Vagina (tissue), 2 donors: ENCODE measurements around the gene EP300. TPM values are rescaled to one million over a fixed set of nuclear protein-coding genes. Genes with fewer than 3 reads are reported as not detected.

Source experiments
- DNase-seq, 2 donors: peaks; one replicate each; pipeline ENCODE4 v3.0.0-alpha.2; 2017; ENCODE audit errors: extremely low spot score in 2 of 2
- H3K27ac ChIP-seq: fragments of 200-600 bp; sonication (generic); one replicate; pipeline ENCODE4 v1.5.1; 2019
- H3K27me3 ChIP-seq: fragments of 200-600 bp; sonication (generic); one replicate; pipeline ENCODE4 v1.5.1; 2019
- H3K36me3 ChIP-seq, 2 donors: fragments of 200-600 bp; sonication (generic); one replicate each; pipeline ENCODE4 v1.5.1; 2017 to 2019
- H3K4me1 ChIP-seq: fragments of 200-600 bp; sonication (generic); one replicate; pipeline ENCODE4 v1.5.1; 2019
- H3K4me3 ChIP-seq, 2 donors: fragments of 200-600 bp; sonication (generic); 1 replicate in 1 of 2; 2 replicates in 1 of 2; pipeline ENCODE4 v1.5.1; 2016 to 2019
- H3K9me3 ChIP-seq: fragments of 200-600 bp; sonication (generic); one replicate; pipeline ENCODE4 v1.5.1; 2019
- CTCF ChIP-seq, 3 experiments: fragments of 450-650 bp in 2 of 3; fragments of 200-600 bp in 1 of 3; sonication (generic) in 1 of 3; IDR thresholded peaks; one replicate each; pipeline ENCODE4 v1.5.1; 2017 to 2019; ENCODE audit warnings: antibody characterized with exemption in 3 of 3, mild to moderate bottlenecking in 2 of 3, moderate library complexity in 2 of 3
- POLR2A ChIP-seq, 2 donors: fragments of 450-650 bp; IDR thresholded peaks; one replicate each; pipeline ENCODE4 v1.6.1; 2017; ENCODE audit warnings: antibody characterized with exemption in 2 of 2, mild to moderate bottlenecking in 2 of 2, moderate library complexity in 2 of 2
- POLR2AphosphoS5 ChIP-seq, 2 donors: sonication (generic); formaldehyde crosslinking; IDR thresholded peaks; one replicate each; pipeline ENCODE4 v1.9.0; 2017; ENCODE audit warnings: antibody characterized with exemption in 2 of 2, mild to moderate bottlenecking in 2 of 2, low read depth in 1 of 2; ENCODE audit not compliant: insufficient read depth in 1 of 2
- intact Hi-C: fragments of 100-400 bp; cut with DNase I; formaldehyde crosslinking; loops from one replicate; pipeline ENCODE4 v1.15.1; 2023
- total RNA-seq: library from RNA; depleted of rRNA; stranded (reverse); fragments of >200 nt; gene quantifications from one replicate; pipeline ENCODE4 v1.2.3, GENCODE V29; 2016

The EP300 gene
- total RNA-seq, 1 donor from 2014 or later: 99.9 TPM

- Histone ChIP-seq H3K27me3 (no peaks in the 10 kb centered on the region), H3K36me3 (peaks cover 4 to 31% of the 10 kb centered on the region in 2 donors), H3K9me3 (no peaks in the 10 kb centered on the region), H3K4me1 (peaks cover 7% of the 10 kb centered on the region), H3K27ac (no peak overlapping the region), H3K4me3 (no peak overlapping the region)
- TF ChIP-seq POLR2A (IDR thresholded peaks at IDR 0.05): no peak
- TF ChIP-seq POLR2AphosphoS5 (IDR thresholded peaks at IDR 0.05; ENCODE audit: insufficient read depth in 1 of 2, low read depth in 1 of 2): no peak
- TF ChIP-seq CTCF (IDR thresholded peaks at IDR 0.05): no peak
- no peak for DNase-seq
- intact Hi-C loops: no loop called here
These were observed 88.5 kb downstream of the EP300 start for GRCh38 chr22:41180926-41181325.

GRCh38 chr22:41181349-41182241, 89.2 kb downstream of the EP300 start:
- peaks cover 7% of the 10 kb centered on the region for H3K4me1 ChIP-seq
- no peak overlapping the region for H3K4me3 ChIP-seq
- peaks cover 4 to 24% of the 10 kb centered on the region in 2 donors for H3K36me3 ChIP-seq
- no peaks in the 10 kb centered on the region for H3K27me3 ChIP-seq
- H3K9me3 ChIP-seq: no peaks in the 10 kb centered on the region
- no peak overlapping the region for H3K27ac ChIP-seq
- intact Hi-C loops: no loop called here
- DNase-seq: no peak
- TF ChIP-seq POLR2AphosphoS5 (IDR thresholded peaks at IDR 0.05; ENCODE audit: insufficient read depth in 1 of 2, low read depth in 1 of 2) (peak in 1 of 2 donors; percentile 47), POLR2A (IDR thresholded peaks at IDR 0.05) (no peak), CTCF (IDR thresholded peaks at IDR 0.05) (no peak)

GRCh38 chr22:41184679-41185078, 92.3 kb downstream of the EP300 start:
- Histone ChIP-seq H3K27me3 (no peaks in the 10 kb centered on the region), H3K36me3 (no peaks in the 10 kb centered on the region), H3K4me3 (no peak overlapping the region), H3K27ac (no peak overlapping the region), H3K9me3 (no peaks in the 10 kb centered on the region), H3K4me1 (peaks cover 7% of the 10 kb centered on the region)
- DNase-seq: no peak
- TF ChIP-seq POLR2AphosphoS5 (IDR thresholded peaks at IDR 0.05; ENCODE audit: insufficient read depth in 1 of 2, low read depth in 1 of 2) (no peak), CTCF (IDR thresholded peaks at IDR 0.05) (no peak), POLR2A (IDR thresholded peaks at IDR 0.05) (no peak)
- intact Hi-C loops: no loop called here

GRCh38 chr22:41191467-41191866, 99.1 kb downstream of the EP300 start:
- intact Hi-C loops: no loop called here
- Histone ChIP-seq H3K4me1 (peaks cover 2% of the 10 kb centered on the region), H3K36me3 (no peaks in the 10 kb centered on the region), H3K27me3 (no peaks in the 10 kb centered on the region), H3K27ac (no peak overlapping the region), H3K4me3 (no peak overlapping the region), H3K9me3 (no peaks in the 10 kb centered on the region)
- DNase-seq: no peak
- TF ChIP-seq POLR2A (IDR thresholded peaks at IDR 0.05) (no peak), POLR2AphosphoS5 (IDR thresholded peaks at IDR 0.05; ENCODE audit: insufficient read depth in 1 of 2, low read depth in 1 of 2) (no peak), CTCF (IDR thresholded peaks at IDR 0.05) (no peak)

- peaks cover 20% of the 10 kb centered on the region for H3K4me1 ChIP-seq
- H3K27me3 ChIP-seq: no peaks in the 10 kb centered on the region
- no peaks in the 10 kb centered on the region for H3K36me3 ChIP-seq
- H3K9me3 ChIP-seq: no peaks in the 10 kb centered on the region
- no peak overlapping the region for H3K4me3 ChIP-seq
- TF ChIP-seq POLR2AphosphoS5 (IDR thresholded peaks at IDR 0.05; ENCODE audit: insufficient read depth in 1 of 2, low read depth in 1 of 2) (no peak), POLR2A (IDR thresholded peaks at IDR 0.05) (no peak), CTCF (IDR thresholded peaks at IDR 0.05) (no peak)
- intact Hi-C loops: no loop called here
- no peak for DNase-seq
- H3K27ac ChIP-seq: no peak overlapping the region
These were observed 101.4 kb downstream of the EP300 start for GRCh38 chr22:41193829-41194228.
